GM12878 (cell line): Measurements from ENCODE around the gene STAMBPL1. TPM values are rescaled to one million over a fixed set of nuclear protein-coding genes. Genes with fewer than 3 reads are reported as not detected.

Experiments used
- BCLAF1 ChIP-seq: fragments of 450-650 bp; IDR thresholded peaks from 2 replicates; pipeline ENCODE4 v1.6.1; 2017; ENCODE audit warnings: antibody characterized with exemption, mild to moderate bottlenecking, moderate library complexity
- BRCA1 ChIP-seq: IDR thresholded peaks from 2 replicates; pipeline ENCODE4 v1.6.1; 2011; ENCODE audit warnings: low read depth, low read length, improper control_type of control experiment
- CEBPZ ChIP-seq: fragments of 150-350 bp; IDR thresholded peaks from 2 replicates; pipeline ENCODE4 v1.6.1; 2016; ENCODE audit warnings: low read depth, low read length
- CHD1 ChIP-seq: IDR thresholded peaks from 2 replicates; pipeline ENCODE4 v1.6.1; 2012; ENCODE audit warnings: low read depth, low read length, improper control_type of control experiment
- GABPA ChIP-seq: IDR thresholded peaks from 2 replicates; pipeline ENCODE4 v1.6.1; 2014; ENCODE audit warnings: antibody characterized with exemption, low read depth, mild to moderate bottlenecking, inconsistent platforms
- HDGF ChIP-seq: fragments of 450-650 bp; IDR thresholded peaks from 2 replicates; pipeline ENCODE4 v1.6.1; 2016; ENCODE audit warnings: antibody characterized with exemption
- IRF3 ChIP-seq: fragments of 450-650 bp; IDR thresholded peaks from 2 replicates; pipeline ENCODE4 v1.6.1; 2014; ENCODE audit warnings: mild to moderate bottlenecking
- IRF4 ChIP-seq: IDR thresholded peaks from 2 replicates; pipeline ENCODE4 v1.6.1; 2011; ENCODE audit warnings: low read depth, low read length
- MEF2B ChIP-seq: fragments of 450-650 bp; IDR thresholded peaks from 2 replicates; pipeline ENCODE4 v1.6.1; 2018; ENCODE audit warnings: mild to moderate bottlenecking, moderate library complexity; ENCODE audit not compliant: partially characterized antibody, poor library complexity, severe bottlenecking
- MYB ChIP-seq: fragments of 150-350 bp; IDR thresholded peaks from 2 replicates; pipeline ENCODE4 v1.6.1; 2014; ENCODE audit warnings: mild to moderate bottlenecking, low read depth, low read length, borderline replicate concordance
- MYC ChIP-seq: IDR thresholded peaks from 2 replicates; pipeline ENCODE4 v1.6.1; 2011; ENCODE audit warnings: mild to moderate bottlenecking, low read length, moderate library complexity, inconsistent platforms; ENCODE audit not compliant: insufficient read depth, insufficient replicate concordance, insufficient read length, severe bottlenecking
- NFIC ChIP-seq: IDR thresholded peaks from 2 replicates; pipeline ENCODE4 v1.6.1; 2012; ENCODE audit warnings: low read depth, mild to moderate bottlenecking, inconsistent platforms, low read length, moderate library complexity
- NR2C1 ChIP-seq: fragments of 450-650 bp; IDR thresholded peaks from 2 replicates; pipeline ENCODE4 v1.6.1; 2017; ENCODE audit warnings: antibody characterized with exemption, mild to moderate bottlenecking, moderate library complexity
- ZBTB11 ChIP-seq: fragments of 450-650 bp; formaldehyde crosslinking; IDR thresholded peaks from 2 replicates; pipeline ENCODE4 v1.5.0; 2022; ENCODE audit warnings: mild to moderate bottlenecking, missing genetic modification characterization
- ZNF207 ChIP-seq: fragments of 450-650 bp; IDR thresholded peaks from 2 replicates; pipeline ENCODE4 v1.6.1; 2014; ENCODE audit warnings: antibody characterized with exemption, mild to moderate bottlenecking, borderline replicate concordance
- ZNF384 ChIP-seq: IDR thresholded peaks from 2 replicates; pipeline ENCODE4 v1.6.1; 2012; ENCODE audit warnings: low read depth, mild to moderate bottlenecking, low read length, improper control_type of control experiment, borderline replicate concordance
- polyA plus RNA-seq, 11 experiments: library from polyadenylated mRNA; depleted of rRNA in 4 of 11; unstranded in 6 of 11; stranded (reverse) in 5 of 11; fragments of >200 nt; fragmentation: Nextera tagmentation in 4 of 11; fragmentation: Illumina TruSeq in 1 of 11; extraction: Ambion mirVana in 4 of 11; extraction: Trizol in 1 of 11; gene quantifications; 1 replicate in 1 of 11; 2 replicates in 10 of 11; pipeline versions ENCODE4 v1.2.1 to v1.2.3, GENCODE V29; 2011 to 2016; ENCODE audit warnings: inconsistent platforms in 2 of 11, missing spikeins in 2 of 11, low read depth in 1 of 11
- total RNA-seq, 4 experiments: library from RNA; depleted of rRNA in 3 of 4; stranded (reverse); fragments of >200 nt in 3 of 4; fragmentation: Illumina TruSeq in 1 of 4; extraction: Trizol in 1 of 4; gene quantifications; 2 replicates each; pipeline versions ENCODE4 v1.2.1 to v1.2.3, GENCODE V29; 2013 to 2021

The STAMBPL1 gene
- total and polyA plus RNA-seq, 10 of the 15 experiments (the other 5 are each of a cell fraction or from before 2014, with no cell fraction given), result 7.5 to 44.1 (median 25.4) TPM

- TF ChIP-seq CEBPZ (no peak), MYC (no peak), IRF4 (0 out of 2 replicates have a peak, but pooled peaks have one; percentile 21), BRCA1 (no peak), ZBTB11 (CRISPR knock-in tag) (no peak), NR2C1 (no peak), MYB (no peak), ZNF207 (no peak), NFIC (no peak), BCLAF1 (no peak), HDGF (no peak), MEF2B (no peak), IRF3 (no peak), GABPA (no peak), ZNF384 (no peak), CHD1 (no peak)
Measured at GRCh38 chr10:88835096-88835909, 44.7 kb upstream of the STAMBPL1 start (continued).
